Endothelial cell of umbilical vein (primary cell): Measurements from ENCODE around the gene SRD5A1.

Experiments used
- CTCF ChIP-seq, 2 donors: IDR thresholded peaks; 1 replicate in 1 of 2; 2 replicates in 1 of 2; pipeline ENCODE4 v1.5.1; 2011; ENCODE audit warnings: low read length in 2 of 2, mild to moderate bottlenecking in 2 of 2, moderate library complexity in 2 of 2, control low read depth in 1 of 2, inconsistent platforms in 1 of 2, low read depth in 1 of 2; ENCODE audit not compliant: insufficient read depth in 1 of 2; ENCODE audit errors: extremely low read depth in 1 of 2
- POLR2AphosphoS5 ChIP-seq: IDR thresholded peaks from 2 replicates; pipeline ENCODE4 v1.6.1; 2012; ENCODE audit warnings: low read depth, mild to moderate bottlenecking, control low read depth, low read length, moderate library complexity; ENCODE audit not compliant: insufficient read depth

- TF ChIP-seq CTCF (IDR thresholded peaks at IDR 0.05; ENCODE audit: extremely low read depth in 1 of 2, insufficient read depth in 1 of 2, low read depth in 1 of 2, low read length in 2 of 2) (no peak), POLR2AphosphoS5 (no peak)
These were observed 1.8 kb upstream of the SRD5A1 start for GRCh38 chr5:6631441-6631840.
